Measurements from ENCODE around the gene POU2F3. TPM values are rescaled to one million over a fixed set of nuclear protein-coding genes. Genes with fewer than 3 reads are reported as not detected.
A peak's percentile ranks its signal among the peaks of the same experiment; 100 is the strongest.

The POU2F3 gene
- total and polyA plus RNA-seq, 2 of the 4 experiments (the other 2 are of a cell fraction): under 0.01 to 0.09 TPM

DNA sequence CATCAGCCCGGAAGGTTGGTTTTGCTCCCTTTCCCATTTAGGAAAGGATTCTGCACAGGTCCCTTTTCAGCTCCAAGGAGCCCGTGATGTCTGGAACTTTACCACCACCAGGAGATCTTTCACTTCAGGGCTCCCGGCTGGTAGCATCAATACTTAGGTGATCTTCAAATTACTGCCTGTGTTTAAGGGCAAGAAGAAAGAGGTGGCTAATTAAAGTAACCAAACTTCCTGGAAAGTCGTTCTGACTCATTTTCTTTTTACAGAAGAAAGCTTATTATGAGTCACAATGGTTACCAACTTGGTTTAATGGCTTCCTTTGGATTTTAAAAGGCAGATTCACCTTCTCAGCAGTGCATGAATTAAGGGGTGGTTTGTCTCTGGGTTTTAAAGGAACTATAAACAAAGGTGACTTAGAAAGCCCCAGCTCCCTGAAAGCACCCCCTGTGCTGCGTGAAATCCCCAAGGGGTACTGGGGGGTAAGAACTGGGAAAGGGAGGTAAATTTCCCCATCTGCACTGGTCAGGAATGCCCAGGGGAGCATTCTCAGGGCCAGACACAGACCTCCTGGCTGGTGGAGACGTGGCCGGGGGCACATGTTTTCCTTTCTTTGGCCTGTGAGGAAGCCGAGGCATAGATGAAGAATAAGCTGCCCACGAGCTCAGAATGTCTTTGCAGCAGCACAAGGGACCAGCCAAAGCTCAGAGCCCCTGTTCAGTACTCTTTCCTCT lies 8.8 kb downstream of the POU2F3 start:
- POLR2A ChIA-PET (ENCODE audit: unreplicated experiment): interaction anchor here (1.0 kb wide), 1 partner anchor 14 kb away, joined by 3 read pairs; no protein-coding TSS in a partner anchor
- no peaks in the 10 kb centered on the region for H3K9me3 ChIP-seq (ENCODE audit: control insufficient read depth, insufficient read depth, low read length)
- TF ChIP-seq CHD1 (IDR thresholded peaks at IDR 0.05; ENCODE audit: low read depth, low read length) (no peak), FOS (IDR thresholded peaks at IDR 0.05; ENCODE audit: low read depth, low read length) (no peak), MAFK (IDR thresholded peaks at IDR 0.05; ENCODE audit: low read depth, low read length) (no peak), MXI1 (IDR thresholded peaks at IDR 0.05; ENCODE audit: borderline replicate concordance, low read depth, low read length) (no peak)
- TF ChIP-seq, protein P1, sequence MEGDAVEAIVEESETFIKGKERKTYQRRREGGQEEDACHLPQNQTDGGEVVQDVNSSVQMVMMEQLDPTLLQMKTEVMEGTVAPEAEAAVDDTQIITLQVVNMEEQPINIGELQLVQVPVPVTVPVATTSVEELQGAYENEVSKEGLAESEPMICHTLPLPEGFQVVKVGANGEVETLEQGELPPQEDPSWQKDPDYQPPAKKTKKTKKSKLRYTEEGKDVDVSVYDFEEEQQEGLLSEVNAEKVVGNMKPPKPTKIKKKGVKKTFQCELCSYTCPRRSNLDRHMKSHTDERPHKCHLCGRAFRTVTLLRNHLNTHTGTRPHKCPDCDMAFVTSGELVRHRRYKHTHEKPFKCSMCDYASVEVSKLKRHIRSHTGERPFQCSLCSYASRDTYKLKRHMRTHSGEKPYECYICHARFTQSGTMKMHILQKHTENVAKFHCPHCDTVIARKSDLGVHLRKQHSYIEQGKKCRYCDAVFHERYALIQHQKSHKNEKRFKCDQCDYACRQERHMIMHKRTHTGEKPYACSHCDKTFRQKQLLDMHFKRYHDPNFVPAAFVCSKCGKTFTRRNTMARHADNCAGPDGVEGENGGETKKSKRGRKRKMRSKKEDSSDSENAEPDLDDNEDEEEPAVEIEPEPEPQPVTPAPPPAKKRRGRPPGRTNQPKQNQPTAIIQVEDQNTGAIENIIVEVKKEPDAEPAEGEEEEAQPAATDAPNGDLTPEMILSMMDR (conservative IDR thresholded peaks at IDR 0.05; ENCODE audit: low read depth, low read length): no peak

More for the DNA sequence above, 8.8 kb downstream of the POU2F3 start:
- Histone ChIP-seq H3K18ac (ENCODE audit: low read depth, low read length) (no peak overlapping the region), H2AK9ac (replicated peaks; ENCODE audit: low read depth, low read length, poor library complexity) (no peak overlapping the region), H3K23ac (ENCODE audit: low read depth, low read length) (no peak overlapping the region), H3K79me1 (ENCODE audit: low read depth in 1 of 2, low read length in 2 of 2) (no peaks in the 10 kb centered on the region), H3K27me3 (ENCODE audit: control insufficient read depth, insufficient read depth, low read length) (peaks cover 48% of the 10 kb centered on the region), H3K36me3 (ENCODE audit: control insufficient read depth, insufficient read depth, low read length) (no peaks in the 10 kb centered on the region), H2BK20ac (ENCODE audit: low read depth, low read length) (no peak overlapping the region), H2BK5ac (ENCODE audit: low read depth, low read length, poor library complexity, severe bottlenecking) (no peak overlapping the region), H3K14ac (replicated peaks; ENCODE audit: low read depth, low read length) (no peak overlapping the region), H4K20me1 (ENCODE audit: insufficient read depth, low read length) (no peaks in the 10 kb centered on the region), H2AFZ (replicated peaks; ENCODE audit: low read length, poor library complexity) (no peak overlapping the region), H2BK15ac (ENCODE audit: low read depth, low read length) (no peak overlapping the region), H4K91ac (ENCODE audit: insufficient read depth, low read depth, low read length) (no peak overlapping the region), H3K56ac (ENCODE audit: extremely low read depth, insufficient read depth, low read length) (no peak overlapping the region), H3K4me1 (ENCODE audit: control insufficient read depth, insufficient read depth, low read length) (no peaks in the 10 kb centered on the region; the same call in 1 of the 2 replicates), H3K9me1 (ENCODE audit: insufficient read depth, low read length) (no peaks in the 10 kb centered on the region), H2AK5ac (ENCODE audit: low read depth, low read length) (no peak overlapping the region), H3K27ac (ENCODE audit: insufficient read depth, low read length) (no peak overlapping the region), H2BK120ac (ENCODE audit: low read depth, low read length) (no peak overlapping the region), H4K8ac (ENCODE audit: low read depth in 2 of 2, low read length in 2 of 2) (no peak overlapping the region), H3K9ac (ENCODE audit: low read depth, low read length) (no peak overlapping the region), H3K4ac (ENCODE audit: low read depth, low read length) (no peak overlapping the region), H3K4me2 (ENCODE audit: low read depth, low read length) (no peak overlapping the region), H3K4me3 (ENCODE audit: insufficient read depth, low read depth, low read length) (no peak overlapping the region), H4K5ac (ENCODE audit: low read depth, low read length) (no peak overlapping the region)
- BruUV-seq (replicated peaks): no TSS peak
- CTCF ChIA-PET: interaction anchor here (1.2 kb wide), 1 partner anchor 51 kb away, joined by 3 read pairs; no protein-coding TSS in a partner anchor
- in situ Hi-C loops (cut with MboI; ENCODE audit: low sequenced_read_pairs) (no loop called here), dilution Hi-C loops (cut with HindIII; ENCODE audit: low sequenced_read_pairs, unreplicated experiment) (no loop called here), intact Hi-C loops (cut with micrococcal nuclease) (no loop called here)
- WGBS, 2 experiments (ENCODE audit: extremely low coverage in 2 of 2, insufficient read length in 1 of 2): 80% methylated on average over 2 of the region's 9 CpGs; no CpG with 5 or more reads in 1 of the 2 experiments
- ATAC-seq (ENCODE audit: low read depth): peak; percentile 48; the same call in 1 of the 2 replicates
- peak; percentile 48 for DNase-seq
